Adipocyte (in vitro differentiated cells): ENCODE measurements around the gene PCBP3.

Source experiments
- DNase-seq: peaks from one replicate; pipeline ENCODE4 v3.0.0-alpha.2; 2015; ENCODE audit warnings: low read depth
- H3K27me3 ChIP-seq: replicated peaks from 2 replicates; pipeline ENCODE4 v1.7.0; 2013; ENCODE audit warnings: mild to moderate bottlenecking, low read length, moderate library complexity; ENCODE audit not compliant: control insufficient read depth, insufficient read depth
- H3K36me3 ChIP-seq: 2 replicates; pipeline ENCODE4 v1.7.0; 2013; ENCODE audit warnings: low read length, mild to moderate bottlenecking, moderate library complexity; ENCODE audit not compliant: control insufficient read depth, insufficient read depth, severe bottlenecking
- H3K4me1 ChIP-seq: 2 replicates; pipeline ENCODE4 v1.7.0; 2013; ENCODE audit warnings: mild to moderate bottlenecking, low read length, moderate library complexity; ENCODE audit not compliant: control insufficient read depth, insufficient read depth
- H3K4me3 ChIP-seq: 2 replicates; pipeline ENCODE4 v1.7.0; 2013; ENCODE audit warnings: mild to moderate bottlenecking, low read length, moderate library complexity
- H3K9ac ChIP-seq: 2 replicates; pipeline ENCODE4 v1.7.0; 2013; ENCODE audit warnings: mild to moderate bottlenecking, low read length, moderate library complexity
- H3K9me3 ChIP-seq: 2 replicates; pipeline ENCODE4 v1.7.0; 2013; ENCODE audit warnings: mild to moderate bottlenecking, low read length, moderate library complexity; ENCODE audit not compliant: control insufficient read depth

The PCBP3 gene

DNA sequence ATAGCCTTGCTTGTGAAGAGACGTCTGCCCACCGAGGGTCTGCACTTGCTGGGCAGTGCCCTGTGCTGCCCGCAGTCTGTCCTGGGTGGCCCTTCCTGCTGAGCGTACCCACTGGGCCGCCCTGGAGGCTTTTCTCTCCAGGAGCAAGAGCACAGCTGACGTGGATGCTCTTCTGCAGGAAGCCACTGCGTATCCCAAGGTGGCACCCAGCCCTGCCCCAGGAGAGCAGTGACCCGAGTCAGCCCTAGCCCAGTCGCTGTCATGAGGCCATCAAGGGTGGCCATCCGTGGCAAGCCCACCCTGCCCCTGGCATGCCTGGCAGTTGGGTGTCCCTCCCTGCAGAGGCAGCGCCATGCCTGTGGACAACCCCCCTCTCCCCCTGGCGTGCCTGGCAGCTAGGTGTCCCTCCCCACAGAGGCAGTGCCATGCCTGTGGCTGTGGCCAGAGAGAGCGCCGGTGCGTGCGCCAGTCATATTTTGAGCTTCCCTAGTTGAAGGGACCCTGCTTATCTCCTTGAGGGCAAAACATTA is 286.8 kb downstream of the PCBP3 start:
- no peaks in the 10 kb centered on the region for H3K27me3 ChIP-seq
- no peak overlapping the region for H3K4me3 ChIP-seq
- H3K4me1 ChIP-seq = no peaks in the 10 kb centered on the region
- peaks cover 9% of the 10 kb centered on the region for H3K36me3 ChIP-seq
- H3K9ac ChIP-seq = no peak overlapping the region
- H3K9me3 ChIP-seq = peaks cover 9% of the 10 kb centered on the region
- DNase-seq = no peak

DNA sequence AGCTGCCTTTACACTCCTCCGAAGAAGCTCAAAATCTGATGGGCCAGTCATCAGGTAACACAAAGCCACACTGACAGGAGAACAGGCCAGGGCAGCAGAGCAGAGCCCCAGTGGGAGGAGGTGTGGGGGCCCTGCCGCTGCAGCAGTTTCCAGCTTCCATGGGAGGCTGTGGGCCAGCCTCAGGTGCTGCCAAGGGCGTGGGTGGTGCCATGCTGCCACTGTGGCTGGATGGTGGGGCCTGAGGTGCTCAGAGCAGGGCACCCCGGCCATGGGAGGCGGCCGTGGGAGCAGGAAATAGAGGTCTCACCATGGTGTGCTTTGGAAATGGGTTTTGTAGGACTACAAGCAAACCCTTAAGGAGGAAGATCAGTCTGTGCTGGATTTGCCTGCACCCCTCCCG is 287.3 kb downstream of the PCBP3 start:
- Histone ChIP-seq H3K9me3 (peaks cover 14% of the 10 kb centered on the region), H3K36me3 (peaks cover 14% of the 10 kb centered on the region), H3K4me3 (no peak overlapping the region), H3K27me3 (no peaks in the 10 kb centered on the region), H3K9ac (no peak overlapping the region), H3K4me1 (no peaks in the 10 kb centered on the region)
- DNase-seq = no peak

GRCh38 chr21:45931397-45931969 is 288.0 kb downstream of the PCBP3 start:
- peaks cover 21% of the 10 kb centered on the region for H3K36me3 ChIP-seq
- no peaks in the 10 kb centered on the region for H3K27me3 ChIP-seq
- no peaks in the 10 kb centered on the region for H3K4me1 ChIP-seq
- H3K9me3 ChIP-seq = peaks cover 21% of the 10 kb centered on the region
- no peak for DNase-seq
- no peak overlapping the region for H3K9ac ChIP-seq
- H3K4me3 ChIP-seq = no peak overlapping the region

DNA sequence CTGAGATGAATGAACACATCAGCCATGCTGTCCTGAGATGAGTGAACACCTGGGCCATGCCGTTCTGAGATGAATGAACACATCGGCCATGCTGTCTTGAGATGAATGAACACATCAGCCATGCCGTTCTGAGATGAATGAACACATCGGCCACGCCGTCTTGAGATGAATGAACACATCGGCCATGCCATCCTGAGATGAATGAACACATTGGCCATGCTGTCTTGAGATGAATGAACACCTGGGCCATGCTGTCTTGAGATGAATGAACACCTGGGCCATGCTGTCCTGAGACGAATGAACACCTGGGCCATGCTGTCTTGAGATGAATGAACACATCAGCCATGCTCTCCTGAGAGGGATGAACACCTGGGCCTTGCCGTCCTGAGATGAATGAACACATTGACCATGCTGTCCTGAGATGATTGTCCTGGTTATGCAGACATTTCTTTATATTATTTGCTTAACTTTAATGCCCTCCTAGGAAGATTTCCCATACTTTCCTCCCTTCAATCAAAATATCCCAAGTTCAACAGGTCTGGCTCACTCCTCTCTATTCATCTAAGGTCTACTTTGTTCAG is 289.5 kb downstream of the PCBP3 start:
- Histone ChIP-seq H3K27me3 (no peaks in the 10 kb centered on the region), H3K4me1 (no peaks in the 10 kb centered on the region), H3K9ac (no peak overlapping the region), H3K36me3 (peaks cover 29% of the 10 kb centered on the region), H3K4me3 (no peak overlapping the region), H3K9me3 (peaks cover 24% of the 10 kb centered on the region)
- DNase-seq = no peak

DNA sequence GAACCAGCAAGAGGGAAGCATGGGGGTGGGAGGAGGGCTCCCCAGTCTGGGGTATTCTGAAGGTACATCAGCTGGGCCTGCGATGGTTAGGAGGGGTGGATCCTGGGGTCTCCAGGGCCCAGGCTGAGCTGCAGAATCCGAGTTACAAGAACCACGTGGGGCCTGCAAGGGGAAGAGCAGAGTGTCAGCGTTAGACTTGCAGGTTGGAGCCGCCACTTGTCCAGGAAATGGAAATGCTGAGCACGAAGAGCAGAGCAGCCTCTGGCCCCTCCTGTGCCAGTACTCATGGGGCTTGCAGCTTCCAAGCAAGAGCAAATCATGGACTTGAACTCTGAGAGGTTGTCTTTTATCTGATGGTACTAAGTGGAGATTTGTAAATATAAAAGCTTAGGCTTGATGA is 290.6 kb downstream of the PCBP3 start:
- Histone ChIP-seq H3K4me1 (no peaks in the 10 kb centered on the region), H3K36me3 (peaks cover 29% of the 10 kb centered on the region), H3K4me3 (no peak overlapping the region), H3K9ac (no peak overlapping the region), H3K9me3 (peaks cover 24% of the 10 kb centered on the region), H3K27me3 (no peaks in the 10 kb centered on the region)
- no peak for DNase-seq

DNA sequence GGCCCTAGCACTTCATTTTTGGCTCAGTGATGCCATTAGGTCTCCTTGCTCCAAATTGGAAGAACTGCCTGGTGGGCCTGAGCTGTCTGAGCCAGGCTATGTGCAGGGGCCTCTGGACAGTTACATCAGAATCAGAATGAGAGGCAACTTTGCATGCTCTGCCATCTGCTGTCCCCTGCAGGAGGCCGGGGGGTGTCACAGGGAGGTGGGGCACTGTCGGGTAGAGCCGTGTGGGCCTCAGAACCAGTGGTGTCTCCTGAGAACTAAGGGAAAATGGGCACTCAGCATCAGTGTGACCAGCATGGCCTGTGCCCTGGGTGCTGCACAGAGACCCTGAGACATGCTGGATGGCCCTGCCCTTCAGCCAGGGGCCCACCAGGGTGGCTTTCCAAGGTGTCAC is 291.0 kb downstream of the PCBP3 start:
- no peak for DNase-seq
- Histone ChIP-seq H3K36me3 (peaks cover 29% of the 10 kb centered on the region), H3K9me3 (peaks cover 24% of the 10 kb centered on the region), H3K27me3 (no peaks in the 10 kb centered on the region), H3K4me3 (no peak overlapping the region), H3K4me1 (no peaks in the 10 kb centered on the region), H3K9ac (no peak overlapping the region)

DNA sequence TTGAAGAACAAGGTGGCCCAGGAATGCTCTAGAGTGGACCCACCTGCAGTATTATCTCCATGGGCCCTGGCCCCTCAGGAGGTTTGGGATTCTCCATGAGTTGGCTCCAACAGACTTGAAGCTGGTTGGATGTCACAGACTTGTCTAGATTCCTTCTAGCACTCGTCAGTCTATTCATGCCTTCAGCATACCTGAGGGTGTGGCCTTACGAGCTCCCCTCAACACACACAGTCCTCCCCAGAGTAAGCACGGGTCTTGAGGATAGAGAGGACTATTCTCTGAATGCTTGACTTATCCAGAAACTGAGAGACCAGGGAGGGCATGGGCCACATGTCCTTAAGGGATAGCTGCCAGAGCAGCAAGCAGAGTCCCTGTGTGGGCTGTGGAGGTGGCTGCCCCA is 292.1 kb downstream of the PCBP3 start:
- Histone ChIP-seq H3K36me3 (peaks cover 29% of the 10 kb centered on the region), H3K9me3 (peaks cover 24% of the 10 kb centered on the region), H3K27me3 (no peaks in the 10 kb centered on the region), H3K4me1 (no peaks in the 10 kb centered on the region), H3K4me3 (no peak overlapping the region), H3K9ac (no peak overlapping the region)
- peak; percentile 39 for DNase-seq

- H3K9ac ChIP-seq = no peak overlapping the region
- H3K9me3 ChIP-seq = peaks cover 24% of the 10 kb centered on the region
- no peak overlapping the region for H3K4me3 ChIP-seq
- H3K4me1 ChIP-seq = no peaks in the 10 kb centered on the region
- DNase-seq = no peak
- H3K27me3 ChIP-seq = no peaks in the 10 kb centered on the region
- H3K36me3 ChIP-seq = peaks cover 31% of the 10 kb centered on the region
These were observed 294.4 kb downstream of the PCBP3 start for GRCh38 chr21:45937721-45938452.

- DNase-seq = no peak
- Histone ChIP-seq H3K9me3 (peaks cover 24% of the 10 kb centered on the region), H3K36me3 (peaks cover 31% of the 10 kb centered on the region), H3K4me3 (no peak overlapping the region), H3K27me3 (no peaks in the 10 kb centered on the region), H3K4me1 (no peaks in the 10 kb centered on the region), H3K9ac (no peak overlapping the region)
These were observed 294.9 kb downstream of the PCBP3 start for GRCh38 chr21:45938453-45938755.

DNA sequence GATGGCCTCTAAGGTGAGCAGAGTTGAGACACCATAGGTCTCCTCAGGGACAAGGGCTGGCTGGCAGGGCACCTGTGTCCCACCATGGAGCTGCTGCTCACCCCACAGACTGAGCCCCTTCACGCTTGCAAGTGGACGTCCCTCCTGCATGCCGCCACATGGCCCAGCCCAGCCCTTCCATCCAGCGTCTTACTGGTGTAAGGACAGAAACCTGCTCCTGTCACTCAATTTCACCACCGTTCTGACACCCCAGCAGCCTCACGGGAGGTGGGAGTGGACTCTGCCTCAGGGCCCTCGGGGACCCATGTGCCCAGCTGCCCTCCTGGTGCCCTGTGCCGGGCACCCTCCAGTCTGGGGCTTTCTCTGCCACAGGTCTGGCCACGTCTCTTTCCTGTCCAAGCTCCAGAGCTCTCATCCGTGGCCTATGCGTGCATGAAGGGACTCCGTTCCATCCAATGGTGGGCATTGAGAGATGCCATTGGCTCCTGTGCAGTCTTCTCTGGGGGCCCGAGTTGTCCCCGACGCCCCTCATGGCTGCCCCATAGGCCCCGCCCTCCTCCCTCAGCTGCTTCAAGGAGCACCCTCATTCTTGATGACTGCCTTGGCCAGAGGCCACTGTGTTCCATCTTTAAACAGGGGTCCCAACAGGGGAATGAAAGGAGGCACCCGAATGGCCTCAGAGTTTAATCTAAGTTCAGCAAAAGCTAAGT is 295.4 kb downstream of the PCBP3 start:
- Histone ChIP-seq H3K27me3 (no peaks in the 10 kb centered on the region), H3K9me3 (peaks cover 24% of the 10 kb centered on the region), H3K4me3 (no peak overlapping the region), H3K4me1 (no peaks in the 10 kb centered on the region), H3K36me3 (peaks cover 31% of the 10 kb centered on the region), H3K9ac (no peak overlapping the region)
- no peak for DNase-seq

DNA sequence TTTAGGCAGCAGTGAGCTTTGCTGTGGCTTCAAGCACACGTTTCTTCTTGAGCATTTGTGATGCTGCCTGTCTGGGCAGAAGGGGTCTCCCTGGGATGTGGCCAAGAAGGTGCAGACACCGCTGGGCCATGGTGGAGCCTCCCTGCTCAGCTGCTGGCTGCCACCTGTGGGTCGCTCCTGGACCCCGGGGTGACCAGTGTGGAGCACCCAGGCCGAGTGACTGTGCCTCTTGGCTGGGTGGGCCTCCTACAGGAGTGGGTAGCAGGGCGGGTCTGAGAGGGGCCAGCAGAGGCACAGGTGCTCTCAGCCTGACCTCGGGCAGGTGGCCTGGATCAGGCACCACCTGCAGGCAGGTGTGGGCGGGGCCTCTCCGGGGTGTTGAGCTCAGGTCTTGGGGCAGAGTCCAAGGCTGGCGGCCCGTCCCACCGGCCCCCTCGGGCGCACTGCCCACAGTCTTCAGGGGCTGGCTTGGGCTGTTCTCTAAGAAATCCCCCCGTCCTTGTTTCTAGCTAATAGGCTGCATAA is 296.1 kb downstream of the PCBP3 start:
- Histone ChIP-seq H3K4me1 (no peaks in the 10 kb centered on the region), H3K27me3 (no peaks in the 10 kb centered on the region), H3K4me3 (no peak overlapping the region), H3K9ac (no peak overlapping the region), H3K9me3 (peaks cover 21% of the 10 kb centered on the region), H3K36me3 (peaks cover 30% of the 10 kb centered on the region)
- DNase-seq = no peak
